GM18526 (cell line): ENCODE results near the gene PDCD2.

ENCODE experiments used
- POLR2A ChIP-seq: IDR thresholded peaks from 3 replicates; pipeline ENCODE4 v1.6.1; 2011; ENCODE audit not compliant: insufficient read length; ENCODE audit errors: extremely low read depth

The PDCD2 gene

GRCh38 chr6:170584181-170584953 lies at the start of gene PDCD2:
Gene PDCD2 (minus strand): TSS chr6:170584637. CDS start chr6:170584581, 56 bp downstream.
- TF ChIP-seq POLR2A = peak; percentile 94

DNA sequence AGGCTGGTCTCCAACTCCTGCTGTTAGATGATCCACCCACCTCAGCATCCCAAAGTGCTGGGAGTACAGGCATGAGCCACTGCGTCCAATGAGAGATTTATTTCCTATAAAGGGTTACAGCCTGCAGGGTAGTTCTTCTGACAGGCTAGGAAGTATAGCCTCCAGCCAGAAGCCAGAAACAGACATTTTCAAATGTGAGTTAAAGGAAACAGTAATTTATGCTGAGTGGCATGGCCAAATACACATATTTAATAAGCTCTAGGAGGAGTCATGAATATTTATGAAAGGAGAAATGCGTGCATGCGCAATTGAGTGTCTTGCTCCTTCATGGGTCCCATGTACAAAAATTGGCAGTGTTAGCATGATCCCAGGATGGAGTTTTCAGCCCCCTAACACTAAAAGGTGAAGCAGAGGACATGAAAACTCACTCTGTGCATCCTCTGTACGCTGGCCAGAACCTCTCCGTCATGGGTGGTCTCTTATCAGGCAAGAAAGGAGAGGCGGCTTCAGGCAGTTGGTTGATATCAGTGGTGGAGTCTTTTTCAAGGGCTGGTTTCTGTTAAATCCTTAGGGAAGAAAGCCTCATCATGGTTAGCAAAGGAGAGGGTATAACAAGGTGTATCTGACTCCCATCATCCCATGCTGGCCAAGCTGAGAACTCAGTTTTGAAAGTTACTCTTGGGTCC lies 21.3 kb upstream of the PDCD2 start:
- TF ChIP-seq POLR2A = no peak

GRCh38 chr6:170597278-170597677 lies 12.8 kb upstream of the PDCD2 start:
- no peak for TF ChIP-seq POLR2A

DNA sequence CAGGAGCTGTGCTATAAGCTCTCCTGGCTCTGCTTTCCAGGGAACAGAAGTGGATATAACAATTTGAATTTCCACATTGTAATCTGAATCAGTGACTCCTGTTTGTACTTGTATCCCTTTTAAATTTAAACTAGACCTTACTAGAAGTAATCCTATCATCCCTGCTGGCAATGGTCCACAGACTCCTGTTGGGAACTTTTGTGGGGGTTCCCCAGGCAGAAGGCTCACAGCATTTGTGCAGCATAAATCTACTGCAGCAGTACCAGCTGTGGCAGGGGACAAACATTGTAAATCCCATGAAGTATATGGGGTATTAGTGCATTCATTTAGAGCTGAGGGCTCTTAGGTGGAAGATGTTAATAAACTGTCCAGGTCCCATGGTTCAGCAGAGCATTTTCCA lies 12.0 kb upstream of the PDCD2 start:
- TF ChIP-seq POLR2A = no peak

GRCh38 chr6:170590725-170591124 lies 6.3 kb upstream of the PDCD2 start:
- no peak for TF ChIP-seq POLR2A

GRCh38 chr6:170584954-170585498 lies 589 bp upstream of the PDCD2 start:
- no peak for TF ChIP-seq POLR2A

DNA sequence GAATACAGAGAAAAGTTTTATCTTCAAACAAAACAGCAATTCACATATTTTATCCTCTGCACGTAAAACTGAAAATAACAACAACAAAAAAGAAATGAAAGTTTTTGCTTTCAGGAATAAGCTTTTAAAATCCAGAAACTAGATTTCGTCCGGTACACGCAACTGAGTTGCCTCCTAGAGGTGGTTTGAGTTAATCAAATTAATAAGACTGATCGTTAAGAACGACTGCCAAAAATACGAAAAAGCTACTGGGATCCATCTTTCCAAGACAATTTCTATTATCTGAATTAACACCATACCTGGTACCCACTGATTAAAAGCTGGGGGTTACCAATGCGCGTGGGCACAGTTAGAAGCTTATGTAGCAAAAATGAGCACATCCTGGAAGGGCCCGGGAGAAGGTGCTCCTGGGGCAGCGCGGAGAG lies 669 bp downstream of the PDCD2 start:
- no peak for TF ChIP-seq POLR2A

GRCh38 chr6:170578909-170579308 lies 5.5 kb downstream of the PDCD2 start:
- TF ChIP-seq POLR2A = no peak

- no peak for TF ChIP-seq POLR2A
These were observed 9.2 kb downstream of the PDCD2 start for GRCh38 chr6:170575250-170575649.

- no peak for TF ChIP-seq POLR2A
These were observed 11.6 kb downstream of the PDCD2 start for GRCh38 chr6:170572704-170573466.

GRCh38 chr6:170564936-170565530 lies 19.4 kb downstream of the PDCD2 start:
- no peak for TF ChIP-seq POLR2A

DNA sequence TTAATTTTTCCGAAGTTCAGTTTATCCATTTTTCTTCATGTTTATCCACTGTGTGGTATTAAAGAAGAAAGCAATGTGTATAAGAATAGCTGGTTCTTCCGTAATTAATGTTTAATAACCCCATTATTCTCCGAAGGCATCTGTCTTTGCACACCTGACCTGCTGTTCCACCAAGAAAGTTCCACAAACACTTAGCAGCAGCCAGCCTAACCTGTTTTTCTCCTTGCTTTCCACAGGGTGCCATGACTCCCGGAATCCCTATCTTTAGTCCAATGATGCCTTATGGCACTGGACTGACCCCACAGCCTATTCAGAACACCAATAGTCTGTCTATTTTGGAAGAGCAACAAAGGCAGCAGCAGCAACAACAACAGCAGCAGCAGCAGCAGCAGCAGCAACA lies 22.9 kb downstream of the PDCD2 start:
- no peak for TF ChIP-seq POLR2A

GRCh38 chr6:170555305-170555704 lies 29.1 kb downstream of the PDCD2 start:
- no peak for TF ChIP-seq POLR2A

- TF ChIP-seq POLR2A = no peak
These were observed 29.7 kb downstream of the PDCD2 start for GRCh38 chr6:170554796-170555137.

- TF ChIP-seq POLR2A = peak; percentile 67
These were observed 30.2 kb downstream of the PDCD2 start, which contains the start of gene TBP for GRCh38 chr6:170554013-170554795. Gene TBP (plus strand): TSS chr6:170554369. CDS start chr6:170557030, 2,661 bp downstream.

GRCh38 chr6:170553534-170554012 lies 30.9 kb downstream of the PDCD2 start:
- no peak for TF ChIP-seq POLR2A
